Measurements from ENCODE around the gene MBTPS1.

- TF ChIP-seq CTCF (IDR thresholded peaks at IDR 0.05) (no peak), POLR2A (IDR thresholded peaks at IDR 0.05) (no peak)
These were observed 43.1 kb upstream of the MBTPS1 start for GRCh38 chr16:84159800-84160199.

Data from stomach (tissue), 4 donors.